ENCODE data around the gene IPMK.
A peak's percentile ranks its signal among the peaks of the same experiment; 100 is the strongest.

- TF ChIP-seq CTCF (IDR thresholded peaks at IDR 0.05; ENCODE audit: insufficient read depth, low read depth, low read length): peak; percentile 69
- TF ChIP-seq EZH2 (IDR thresholded peaks at IDR 0.05; ENCODE audit: insufficient read depth, low read length): no peak
These were observed 24.0 kb upstream of the IPMK start for GRCh38 chr10:58291538-58292174.
